Uterus (tissue), 4 donors: ENCODE data around the gene NDUFC1. TPM values are rescaled to one million over a fixed set of nuclear protein-coding genes. Genes with fewer than 3 reads are reported as not detected.

ENCODE experiments used
- small RNA-seq: library from RNA; depleted of rRNA; stranded (forward); fragments of <200 nt; gene quantifications from one replicate; pipeline ENCODE3, GENCODE V24; 2016
- total RNA-seq, 4 donors: library from RNA; depleted of rRNA in 3 of 4; stranded (reverse); fragments of >200 nt in 3 of 4; gene quantifications; one replicate each; pipeline versions ENCODE4 v1.1.0 to v1.2.4, GENCODE V29; 2014 to 2023
- donor health status: DM: yes; HTN: yes; CAD: no.

The NDUFC1 gene
- total RNA-seq, 4 donors from 2014 or later, result 0.77 to 43.8 (median 14.9) TPM

Small RNA genes within 50 kb of the gene (small RNA-seq; reads per million reads assigned to genes)
- gene RNU6-1074P, result not detected
- not detected for gene RNU6-1214P

Other genes with a start within 250 kb of the NDUFC1 start
- gene ELF2, start 125.3 kb downstream of the NDUFC1 start, total RNA-seq, result 100 to 1,000 TPM in 2 of 4 donors, 10 to 100 TPM in 2; 65.8 to 103 (median 86.0) TPM
- 1 to 10 TPM in 2 of 4 donors, under 1 TPM in 1, not detected in 1; 0.29 to 9.0 (median 3.2) TPM for gene MGARP, start 22.3 kb downstream of the NDUFC1 start, total RNA-seq
- 10 to 100 TPM; 47.1 to 75.1 (median 54.1) TPM for gene NAA15, start 972 bp downstream of the NDUFC1 start, total RNA-seq
- gene RAB33B, start 151.6 kb upstream of the NDUFC1 start, total RNA-seq, result 10 to 100 TPM in 3 of 4 donors, 1 to 10 TPM in 1; 9.2 to 46.8 (median 13.8) TPM